ENCODE data around the gene GFRAL. TPM values are rescaled to one million over a fixed set of nuclear protein-coding genes. Genes with fewer than 3 reads are reported as not detected.

GFRAL gene
- polyA plus RNA-seq, 1 of the 3 experiments (the other 2 are of a cell fraction) = not detected

DNA sequence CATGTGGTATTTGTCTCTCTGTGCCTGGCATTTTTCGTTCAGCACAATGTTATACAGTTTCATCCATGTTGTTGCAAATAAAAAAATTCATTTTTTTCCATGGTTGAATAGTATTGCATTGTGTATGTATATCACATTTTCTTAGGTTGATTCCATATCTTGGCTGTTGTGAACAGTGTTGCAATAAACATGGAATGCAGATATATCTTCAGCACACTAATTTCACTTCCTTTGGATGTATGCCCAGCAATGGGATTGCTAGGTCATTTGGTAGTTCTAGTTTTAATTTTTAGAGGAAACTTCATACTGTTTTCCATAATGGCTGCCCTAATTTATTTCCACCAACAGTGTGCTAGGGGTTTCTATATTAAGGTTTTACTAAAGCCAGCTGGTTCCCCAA lies 52.6 kb downstream of the GFRAL start:
- TF ChIP-seq RAD21 (IDR thresholded peaks at IDR 0.05; ENCODE audit: low read length) = no peak
- TF ChIP-seq FOXJ3 (CRISPR knock-in tag; IDR thresholded peaks at IDR 0.05) = no peak
- TF ChIP-seq, protein P1, sequence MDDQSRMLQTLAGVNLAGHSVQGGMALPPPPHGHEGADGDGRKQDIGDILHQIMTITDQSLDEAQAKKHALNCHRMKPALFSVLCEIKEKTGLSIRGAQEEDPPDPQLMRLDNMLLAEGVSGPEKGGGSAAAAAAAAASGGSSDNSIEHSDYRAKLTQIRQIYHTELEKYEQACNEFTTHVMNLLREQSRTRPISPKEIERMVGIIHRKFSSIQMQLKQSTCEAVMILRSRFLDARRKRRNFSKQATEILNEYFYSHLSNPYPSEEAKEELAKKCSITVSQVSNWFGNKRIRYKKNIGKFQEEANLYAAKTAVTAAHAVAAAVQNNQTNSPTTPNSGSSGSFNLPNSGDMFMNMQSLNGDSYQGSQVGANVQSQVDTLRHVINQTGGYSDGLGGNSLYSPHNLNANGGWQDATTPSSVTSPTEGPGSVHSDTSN (IDR thresholded peaks at IDR 0.05) = no peak
- TF ChIP-seq SMC3 (IDR thresholded peaks at IDR 0.05; ENCODE audit: low read depth, low read length) = no peak
- no peak for TF ChIP-seq GABPA (IDR thresholded peaks at IDR 0.05; ENCODE audit: low read depth)
- Histone ChIP-seq H3K27ac (ENCODE audit: low read depth in 2 of 2, low read length in 1 of 2) (no peak overlapping the region), H4K20me1 (ENCODE audit: insufficient read depth) (no peaks in the 10 kb centered on the region), H3K79me2 (ENCODE audit: insufficient read depth) (no peaks in the 10 kb centered on the region), H3K4me2 (no peak overlapping the region), H3K36me3 (replicated peaks in 1 of 2; ENCODE audit: control insufficient read depth in 1 of 2, insufficient read depth in 2 of 2, low read length in 1 of 2) (no peaks in the 10 kb centered on the region), H3K4me1 (ENCODE audit: control insufficient read depth in 1 of 2, insufficient read depth in 2 of 2, low read depth in 1 of 2, low read length in 1 of 2) (no peaks in the 10 kb centered on the region), H3K9me2 (no peaks in the 10 kb centered on the region), H3F3A (replicated peaks; ENCODE audit: insufficient read depth) (no peaks in the 10 kb centered on the region), H3K9ac (no peak overlapping the region), H3K4me3 (ENCODE audit: low read depth in 2 of 2, low read length in 1 of 2) (no peak overlapping the region), H3K9me3 (no peaks in the 10 kb centered on the region), H2AFZ (ENCODE audit: low read depth) (no peak overlapping the region), H3K27me3 (ENCODE audit: insufficient read depth) (no peaks in the 10 kb centered on the region)
- WGBS (ENCODE audit: low lambda C conversion rate) = 14% methylated on average over 1 of the region's 1 CpG
- CTCF ChIA-PET = no interaction called here
- POLR2A ChIA-PET = no interaction called here
- DNase-seq = no peak

DNA sequence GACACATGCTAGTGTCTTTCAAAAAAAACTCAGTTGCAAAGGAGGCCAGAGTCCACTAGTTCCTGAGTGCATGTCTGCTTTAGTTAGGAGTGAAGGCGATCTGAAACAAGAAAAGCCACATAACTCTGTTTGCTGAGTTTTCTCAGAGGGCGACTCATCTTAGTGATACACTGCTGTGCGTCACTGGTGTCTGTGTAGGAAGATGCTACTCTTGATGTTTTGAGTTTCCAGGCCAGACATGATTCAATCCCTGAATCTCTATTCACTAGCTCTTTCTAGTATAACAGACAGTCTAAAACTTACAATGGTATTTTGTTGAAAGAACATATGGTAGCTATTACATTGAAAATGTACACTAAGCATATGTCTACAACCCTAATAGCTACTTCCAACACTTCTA lies 60.9 kb downstream of the GFRAL start:
- H3K79me2 ChIP-seq (ENCODE audit: insufficient read depth) = no peaks in the 10 kb centered on the region
- H2AFZ ChIP-seq (ENCODE audit: low read depth) = no peak overlapping the region
- H4K20me1 ChIP-seq (ENCODE audit: insufficient read depth) = no peaks in the 10 kb centered on the region
- no peaks in the 10 kb centered on the region for H3K36me3 ChIP-seq (replicated peaks in 1 of 2; ENCODE audit: control insufficient read depth in 1 of 2, insufficient read depth in 2 of 2, low read length in 1 of 2)
- TF ChIP-seq FOXJ3 (CRISPR knock-in tag; IDR thresholded peaks at IDR 0.05) = no peak
- TF ChIP-seq, protein P2, sequence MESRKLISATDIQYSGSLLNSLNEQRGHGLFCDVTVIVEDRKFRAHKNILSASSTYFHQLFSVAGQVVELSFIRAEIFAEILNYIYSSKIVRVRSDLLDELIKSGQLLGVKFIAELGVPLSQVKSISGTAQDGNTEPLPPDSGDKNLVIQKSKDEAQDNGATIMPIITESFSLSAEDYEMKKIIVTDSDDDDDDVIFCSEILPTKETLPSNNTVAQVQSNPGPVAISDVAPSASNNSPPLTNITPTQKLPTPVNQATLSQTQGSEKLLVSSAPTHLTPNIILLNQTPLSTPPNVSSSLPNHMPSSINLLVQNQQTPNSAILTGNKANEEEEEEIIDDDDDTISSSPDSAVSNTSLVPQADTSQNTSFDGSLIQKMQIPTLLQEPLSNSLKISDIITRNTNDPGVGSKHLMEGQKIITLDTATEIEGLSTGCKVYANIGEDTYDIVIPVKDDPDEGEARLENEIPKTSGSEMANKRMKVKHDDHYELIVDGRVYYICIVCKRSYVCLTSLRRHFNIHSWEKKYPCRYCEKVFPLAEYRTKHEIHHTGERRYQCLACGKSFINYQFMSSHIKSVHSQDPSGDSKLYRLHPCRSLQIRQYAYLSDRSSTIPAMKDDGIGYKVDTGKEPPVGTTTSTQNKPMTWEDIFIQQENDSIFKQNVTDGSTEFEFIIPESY (IDR thresholded peaks at IDR 0.05; ENCODE audit: borderline replicate concordance, low read depth) = no peak
- no peak for TF ChIP-seq FOXM1 (IDR thresholded peaks at IDR 0.05; ENCODE audit: low read depth)
- no peak for TF ChIP-seq RFX5 (IDR thresholded peaks at IDR 0.05; ENCODE audit: low read length)
- no peak for TF ChIP-seq NRF1 (IDR thresholded peaks at IDR 0.05; ENCODE audit: low read depth, low read length)
- TF ChIP-seq, protein P3, sequence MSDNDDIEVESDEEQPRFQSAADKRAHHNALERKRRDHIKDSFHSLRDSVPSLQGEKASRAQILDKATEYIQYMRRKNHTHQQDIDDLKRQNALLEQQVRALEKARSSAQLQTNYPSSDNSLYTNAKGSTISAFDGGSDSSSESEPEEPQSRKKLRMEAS (IDR thresholded peaks at IDR 0.05; ENCODE audit: low read depth) = no peak
- TF ChIP-seq SMC3 (IDR thresholded peaks at IDR 0.05; ENCODE audit: low read depth, low read length) = no peak
- no peak for TF ChIP-seq JUND (IDR thresholded peaks at IDR 0.05)
- TF ChIP-seq YY1 (IDR thresholded peaks at IDR 0.05; ENCODE audit: low read depth) = no peak
- no peak for TF ChIP-seq MEF2A (IDR thresholded peaks at IDR 0.05; ENCODE audit: borderline replicate concordance, low read depth)
- no peak for TF ChIP-seq FOSL2 (IDR thresholded peaks at IDR 0.05; ENCODE audit: borderline replicate concordance, low read depth)
- no peak for TF ChIP-seq TCF12 (IDR thresholded peaks at IDR 0.05)
- TF ChIP-seq, protein P4, sequence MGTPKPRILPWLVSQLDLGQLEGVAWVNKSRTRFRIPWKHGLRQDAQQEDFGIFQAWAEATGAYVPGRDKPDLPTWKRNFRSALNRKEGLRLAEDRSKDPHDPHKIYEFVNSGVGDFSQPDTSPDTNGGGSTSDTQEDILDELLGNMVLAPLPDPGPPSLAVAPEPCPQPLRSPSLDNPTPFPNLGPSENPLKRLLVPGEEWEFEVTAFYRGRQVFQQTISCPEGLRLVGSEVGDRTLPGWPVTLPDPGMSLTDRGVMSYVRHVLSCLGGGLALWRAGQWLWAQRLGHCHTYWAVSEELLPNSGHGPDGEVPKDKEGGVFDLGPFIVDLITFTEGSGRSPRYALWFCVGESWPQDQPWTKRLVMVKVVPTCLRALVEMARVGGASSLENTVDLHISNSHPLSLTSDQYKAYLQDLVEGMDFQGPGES (IDR thresholded peaks at IDR 0.05; ENCODE audit: low read depth, low read length) = no peak
- TF ChIP-seq, protein P5, sequence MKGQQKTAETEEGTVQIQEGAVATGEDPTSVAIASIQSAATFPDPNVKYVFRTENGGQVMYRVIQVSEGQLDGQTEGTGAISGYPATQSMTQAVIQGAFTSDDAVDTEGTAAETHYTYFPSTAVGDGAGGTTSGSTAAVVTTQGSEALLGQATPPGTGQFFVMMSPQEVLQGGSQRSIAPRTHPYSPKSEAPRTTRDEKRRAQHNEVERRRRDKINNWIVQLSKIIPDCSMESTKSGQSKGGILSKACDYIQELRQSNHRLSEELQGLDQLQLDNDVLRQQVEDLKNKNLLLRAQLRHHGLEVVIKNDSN (IDR thresholded peaks at IDR 0.05; ENCODE audit: borderline replicate concordance, low read depth) = no peak
- TF ChIP-seq RCOR1 (IDR thresholded peaks at IDR 0.05; ENCODE audit: low read length) = no peak
- no peak for TF ChIP-seq CHD2 (IDR thresholded peaks at IDR 0.05; ENCODE audit: low read length, partially characterized antibody)
- TF ChIP-seq GATA2 (CRISPR knock-in tag; IDR thresholded peaks at IDR 0.05) = no peak
- TF ChIP-seq EZH2phosphoT487 (IDR thresholded peaks at IDR 0.05; ENCODE audit: borderline replicate concordance, low read depth) = no peak
- TF ChIP-seq NFIC (IDR thresholded peaks at IDR 0.05; ENCODE audit: borderline replicate concordance) = no peak
- TF ChIP-seq MXI1 (IDR thresholded peaks at IDR 0.05; ENCODE audit: low read depth, low read length) = no peak
- 12% methylated on average over 3 of the region's 3 CpGs for WGBS (ENCODE audit: low lambda C conversion rate)
- no peak overlapping the region for H3K9ac ChIP-seq
- no peaks in the 10 kb centered on the region for H3K27me3 ChIP-seq (ENCODE audit: insufficient read depth)
- POLR2A ChIA-PET = no interaction called here
- H3K4me2 ChIP-seq = no peak overlapping the region
- no peaks in the 10 kb centered on the region for H3F3A ChIP-seq (replicated peaks; ENCODE audit: insufficient read depth)
- no peaks in the 10 kb centered on the region for H3K4me1 ChIP-seq (ENCODE audit: control insufficient read depth in 1 of 2, insufficient read depth in 2 of 2, low read depth in 1 of 2, low read length in 1 of 2)
- H3K9me2 ChIP-seq = no peaks in the 10 kb centered on the region
- CTCF ChIA-PET = interaction anchor here (0.6 to 1.2 kb wide), 2 partner anchors 16 to 28 kb away, joined by 3 read pairs; no protein-coding TSS in a partner anchor
- H3K9me3 ChIP-seq = no peaks in the 10 kb centered on the region
- DNase-seq = no peak
- H3K4me3 ChIP-seq (ENCODE audit: low read depth in 2 of 2, low read length in 1 of 2) = no peak overlapping the region
- H3K27ac ChIP-seq (ENCODE audit: low read depth in 2 of 2, low read length in 1 of 2) = no peak overlapping the region

Data from SK-N-SH (cell line).